ENCODE measurements around the gene POLR3K.

GRCh38 chr16:97822-98221 is 44.4 kb upstream of the POLR3K start:
- TF ChIP-seq EZH2phosphoT487 (IDR thresholded peaks at IDR 0.05; ENCODE audit: insufficient read depth, low read depth), result no peak
- TF ChIP-seq EZH2 (IDR thresholded peaks at IDR 0.05; ENCODE audit: insufficient read depth, poor library complexity, severe bottlenecking), result no peak
